ENCODE results near the gene CORO2A.

DNA sequence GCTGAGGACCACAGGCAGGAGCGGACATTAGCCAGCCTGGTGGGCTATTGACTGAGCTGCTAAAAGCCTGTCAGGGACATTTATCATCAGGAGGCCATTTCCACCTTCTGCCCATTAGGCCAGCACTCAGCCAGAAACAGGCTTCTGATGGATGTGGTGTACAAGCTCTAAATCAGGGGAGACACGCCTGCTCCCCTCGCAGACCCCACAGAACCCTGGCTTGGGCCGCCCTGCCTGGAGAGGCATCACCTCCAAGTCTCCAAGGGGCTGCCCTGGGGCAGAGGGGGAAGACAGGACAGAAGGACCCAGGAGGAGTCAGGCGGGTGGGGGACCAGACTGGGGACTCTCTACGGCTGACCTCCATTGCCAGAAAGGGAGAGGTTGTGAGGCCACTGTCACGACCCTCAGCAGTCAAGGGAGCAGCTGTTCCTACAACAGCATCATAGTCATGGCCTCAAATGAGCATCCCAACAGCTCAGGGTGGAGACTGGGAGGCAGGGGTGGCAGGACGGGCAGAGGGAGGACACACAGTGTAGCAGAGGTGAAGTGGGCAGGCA lies 49.4 kb downstream of the CORO2A start:
- TF ChIP-seq, protein P1, sequence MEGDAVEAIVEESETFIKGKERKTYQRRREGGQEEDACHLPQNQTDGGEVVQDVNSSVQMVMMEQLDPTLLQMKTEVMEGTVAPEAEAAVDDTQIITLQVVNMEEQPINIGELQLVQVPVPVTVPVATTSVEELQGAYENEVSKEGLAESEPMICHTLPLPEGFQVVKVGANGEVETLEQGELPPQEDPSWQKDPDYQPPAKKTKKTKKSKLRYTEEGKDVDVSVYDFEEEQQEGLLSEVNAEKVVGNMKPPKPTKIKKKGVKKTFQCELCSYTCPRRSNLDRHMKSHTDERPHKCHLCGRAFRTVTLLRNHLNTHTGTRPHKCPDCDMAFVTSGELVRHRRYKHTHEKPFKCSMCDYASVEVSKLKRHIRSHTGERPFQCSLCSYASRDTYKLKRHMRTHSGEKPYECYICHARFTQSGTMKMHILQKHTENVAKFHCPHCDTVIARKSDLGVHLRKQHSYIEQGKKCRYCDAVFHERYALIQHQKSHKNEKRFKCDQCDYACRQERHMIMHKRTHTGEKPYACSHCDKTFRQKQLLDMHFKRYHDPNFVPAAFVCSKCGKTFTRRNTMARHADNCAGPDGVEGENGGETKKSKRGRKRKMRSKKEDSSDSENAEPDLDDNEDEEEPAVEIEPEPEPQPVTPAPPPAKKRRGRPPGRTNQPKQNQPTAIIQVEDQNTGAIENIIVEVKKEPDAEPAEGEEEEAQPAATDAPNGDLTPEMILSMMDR (IDR thresholded peaks at IDR 0.05), result no peak
- TF ChIP-seq ZFX (IDR thresholded peaks at IDR 0.05; ENCODE audit: borderline replicate concordance), result no peak
